ENCODE data around the gene WDR90.

WDR90 gene

DNA sequence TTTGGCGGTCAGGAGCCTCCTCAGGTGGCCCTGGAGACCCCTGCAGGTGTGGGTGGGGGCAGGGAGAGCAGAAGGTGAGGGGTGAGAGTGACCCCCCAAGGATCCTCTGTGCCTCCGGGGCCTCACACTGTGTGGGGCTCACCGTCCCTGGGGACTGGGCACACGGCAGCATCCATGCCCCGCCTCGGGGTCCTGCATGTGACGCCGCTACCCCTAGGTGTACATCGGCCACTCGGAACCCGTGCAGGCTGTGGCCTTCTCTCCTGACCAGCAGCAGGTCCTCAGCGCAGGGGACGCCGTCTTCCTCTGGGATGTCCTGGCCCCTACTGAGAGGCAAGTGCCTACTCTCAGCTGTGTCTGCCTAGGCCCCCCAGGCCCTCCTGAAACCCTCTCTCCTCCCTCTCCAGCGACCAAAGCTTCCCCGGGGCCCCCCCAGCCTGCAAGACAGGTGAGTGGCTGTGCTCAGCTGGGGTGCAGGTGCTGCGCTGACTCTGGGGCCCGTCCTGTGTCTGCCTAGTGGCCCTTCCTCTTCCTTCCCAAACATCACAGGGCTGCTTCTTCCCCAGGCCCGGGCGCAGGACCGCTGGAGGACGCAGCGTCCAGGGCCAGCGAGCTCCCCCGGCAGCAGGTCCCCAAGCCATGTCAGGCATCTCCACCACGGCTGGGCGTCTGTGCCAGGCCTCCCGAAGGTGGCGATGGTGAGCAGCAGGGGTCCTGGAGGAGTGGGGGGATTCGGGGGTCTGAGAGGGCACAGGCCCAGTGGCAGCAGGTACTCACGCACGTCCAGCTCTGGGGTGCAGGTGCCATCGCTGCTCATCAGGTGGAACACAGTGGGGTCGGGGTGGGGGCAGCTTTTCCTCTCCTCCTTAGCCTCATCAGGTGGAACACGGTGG lies 9.8 kb downstream of the WDR90 start:
- in situ Hi-C loops (cut with MboI; ENCODE audit: low sequenced_read_pairs), result no loop called here

DNA sequence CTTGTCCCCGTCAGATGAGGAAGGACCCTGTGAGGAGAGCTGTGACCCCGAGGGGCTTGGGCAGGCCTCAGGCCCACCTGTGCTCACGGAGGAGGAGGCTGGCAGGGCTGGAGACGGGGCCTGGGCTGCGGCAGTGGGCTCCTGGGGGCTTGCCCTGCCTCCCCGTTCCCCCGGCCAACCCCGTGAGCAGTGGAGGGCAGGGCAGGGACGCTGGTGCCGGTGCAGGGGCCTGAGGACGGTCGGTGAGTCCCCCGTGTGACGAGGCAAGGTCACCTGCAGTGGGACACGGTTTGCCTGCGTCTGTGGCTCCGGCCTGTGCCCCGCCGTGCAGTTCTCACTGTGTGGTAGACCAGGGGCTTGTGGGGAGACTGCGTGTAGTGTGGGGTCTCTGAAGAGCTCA lies 10.5 kb downstream of the WDR90 start:
- in situ Hi-C loops (cut with MboI; ENCODE audit: low sequenced_read_pairs), result no loop called here

GRCh38 chr16:660132-660458 lies 10.9 kb downstream of the WDR90 start:
- in situ Hi-C loops (cut with MboI; ENCODE audit: low sequenced_read_pairs), result no loop called here

GRCh38 chr16:660459-661183 lies 11.5 kb downstream of the WDR90 start:
- in situ Hi-C loops (cut with MboI; ENCODE audit: low sequenced_read_pairs), result no loop called here

GRCh38 chr16:661184-661821 lies 12.1 kb downstream of the WDR90 start:
- in situ Hi-C loops (cut with MboI; ENCODE audit: low sequenced_read_pairs), result no loop called here

GRCh38 chr16:662095-662494 lies 12.9 kb downstream of the WDR90 start:
- in situ Hi-C loops (cut with MboI; ENCODE audit: low sequenced_read_pairs), result no loop called here

DNA sequence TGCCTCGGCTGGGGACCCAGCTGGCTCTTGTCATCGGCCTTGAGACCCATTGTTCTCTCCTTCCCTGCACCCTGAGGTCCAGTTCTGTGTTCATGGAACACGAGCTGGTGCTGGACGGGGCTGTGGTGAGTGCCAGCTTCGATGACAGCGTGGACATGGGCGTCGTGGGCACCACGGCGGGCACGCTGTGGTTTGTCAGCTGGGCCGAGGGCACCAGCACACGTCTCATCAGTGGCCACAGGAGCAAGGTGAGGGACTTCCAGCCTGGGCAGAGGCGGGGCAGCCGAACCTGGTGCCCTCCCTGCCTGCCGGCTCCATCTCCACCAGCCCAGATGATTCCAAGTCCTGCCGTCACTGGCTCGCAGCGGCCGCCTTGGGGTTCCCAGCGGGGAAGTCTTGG lies 13.4 kb downstream of the WDR90 start:
- in situ Hi-C loops (cut with MboI; ENCODE audit: low sequenced_read_pairs), result no loop called here

DNA sequence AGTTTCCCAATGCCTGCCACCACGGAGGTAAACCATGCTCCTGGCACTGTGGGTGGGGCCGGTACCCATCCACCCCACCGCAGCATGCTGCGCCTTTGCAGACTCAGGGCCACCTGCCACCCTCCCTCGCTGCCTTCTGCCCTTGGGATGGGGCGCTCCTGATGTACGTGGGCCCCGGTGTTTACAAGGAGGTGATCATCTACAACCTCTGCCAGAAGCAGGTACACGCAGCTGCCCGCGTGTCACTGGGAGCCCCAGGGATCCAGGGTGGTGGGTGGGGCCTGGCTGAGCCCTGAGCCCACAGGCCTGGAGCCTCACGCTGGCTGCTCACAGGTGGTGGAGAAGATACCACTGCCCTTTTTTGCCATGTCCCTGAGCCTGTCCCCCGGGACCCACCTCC lies 17.4 kb downstream of the WDR90 start:
- in situ Hi-C loops (cut with MboI; ENCODE audit: low sequenced_read_pairs), result no loop called here

- in situ Hi-C loops (cut with MboI; ENCODE audit: low sequenced_read_pairs), result no loop called here
Observed at GRCh38 chr16:667113-667779, 18.1 kb downstream of the WDR90 start.

- in situ Hi-C loops (cut with MboI; ENCODE audit: low sequenced_read_pairs), result no loop called here
Observed at GRCh38 chr16:667780-668518, 18.8 kb downstream of the WDR90 start, which contains the start of gene RHOT2. Gene RHOT2, plus strand, starts transcription at chr16:668132. Its CDS starts 68 bp downstream, at chr16:668200.

DNA sequence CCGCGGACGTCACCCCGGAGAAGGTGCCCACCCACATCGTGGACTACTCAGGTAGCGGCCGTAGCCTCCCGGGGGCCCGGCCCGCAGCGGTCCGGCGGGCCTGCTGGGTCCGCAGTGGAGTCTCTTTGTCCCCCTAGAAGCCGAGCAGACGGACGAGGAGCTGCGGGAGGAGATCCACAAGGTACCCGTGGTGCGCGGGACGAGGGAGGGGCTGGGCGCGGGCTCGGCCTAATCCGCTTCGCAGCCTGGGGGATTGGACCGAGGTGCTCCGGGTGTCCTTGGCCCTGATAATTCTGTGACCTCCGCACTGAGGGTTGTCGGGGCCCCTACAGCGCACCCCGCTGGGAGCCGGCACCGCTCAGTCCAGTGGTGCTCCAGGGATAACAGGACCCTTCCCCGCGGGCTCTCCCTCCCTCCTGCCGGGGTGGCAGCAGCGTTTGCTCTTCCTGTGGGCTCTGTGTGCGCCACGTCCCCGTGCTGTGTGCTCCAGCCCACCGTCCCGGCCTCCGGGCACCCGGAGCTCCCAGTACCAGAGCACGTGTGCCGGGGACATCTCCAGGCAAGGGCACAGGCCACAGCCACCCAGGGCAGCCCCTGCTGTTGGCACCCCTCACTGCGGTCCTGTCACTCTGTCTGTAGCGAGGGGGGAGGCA lies 19.5 kb downstream of the WDR90 start:
- in situ Hi-C loops (cut with MboI; ENCODE audit: low sequenced_read_pairs), result no loop called here

- in situ Hi-C loops (cut with MboI; ENCODE audit: low sequenced_read_pairs), result no loop called here
Observed at GRCh38 chr16:669666-670065, 20.5 kb downstream of the WDR90 start.

DNA sequence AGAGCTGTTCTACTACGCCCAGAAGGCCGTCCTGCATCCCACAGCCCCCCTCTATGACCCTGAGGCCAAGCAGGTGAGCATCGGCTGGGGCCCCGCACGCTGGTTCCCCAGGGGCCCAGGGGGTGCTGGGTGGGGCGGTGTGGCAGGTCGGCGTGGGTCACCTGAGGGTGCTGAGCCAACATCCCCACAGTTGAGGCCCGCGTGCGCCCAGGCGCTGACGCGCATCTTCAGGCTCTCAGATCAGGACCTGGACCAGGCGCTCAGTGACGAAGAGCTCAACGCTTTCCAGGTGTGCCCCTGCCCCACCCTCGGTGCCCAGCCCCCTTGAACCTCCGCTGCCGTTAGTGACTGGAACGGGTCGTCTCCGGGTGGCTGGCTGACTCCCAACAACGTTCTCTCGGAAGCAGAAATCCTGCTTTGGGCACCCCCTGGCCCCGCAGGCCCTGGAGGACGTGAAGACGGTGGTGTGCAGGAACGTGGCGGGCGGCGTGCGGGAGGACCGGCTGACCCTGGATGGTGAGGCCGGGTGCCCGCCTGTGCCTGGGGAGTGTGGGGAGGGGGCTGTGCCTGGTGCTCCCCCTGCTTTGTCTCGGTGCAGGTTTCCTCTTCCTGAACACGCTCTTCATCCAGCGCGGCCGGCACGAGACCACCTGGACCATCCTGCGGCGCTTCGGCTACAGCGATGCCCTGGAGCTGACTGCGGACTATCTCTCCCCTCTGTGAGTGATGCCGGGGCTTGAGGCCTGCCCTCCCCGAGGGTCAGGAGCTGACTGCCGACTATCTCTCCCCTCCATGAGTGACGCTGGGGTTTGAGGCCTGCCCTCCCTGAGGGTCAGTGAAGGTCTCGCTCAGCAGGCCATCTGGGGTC lies 21.6 kb downstream of the WDR90 start:
- in situ Hi-C loops (cut with MboI; ENCODE audit: low sequenced_read_pairs), result no loop called here

GRCh38 chr16:671353-672131 lies 22.4 kb downstream of the WDR90 start:
- in situ Hi-C loops (cut with MboI; ENCODE audit: low sequenced_read_pairs), result no loop called here

- in situ Hi-C loops (cut with MboI; ENCODE audit: low sequenced_read_pairs), result no loop called here
Observed at GRCh38 chr16:672371-672770, 23.2 kb downstream of the WDR90 start.

GRCh38 chr16:672851-673250 lies 23.7 kb downstream of the WDR90 start:
- in situ Hi-C loops (cut with MboI; ENCODE audit: low sequenced_read_pairs), result no loop called here

DNA sequence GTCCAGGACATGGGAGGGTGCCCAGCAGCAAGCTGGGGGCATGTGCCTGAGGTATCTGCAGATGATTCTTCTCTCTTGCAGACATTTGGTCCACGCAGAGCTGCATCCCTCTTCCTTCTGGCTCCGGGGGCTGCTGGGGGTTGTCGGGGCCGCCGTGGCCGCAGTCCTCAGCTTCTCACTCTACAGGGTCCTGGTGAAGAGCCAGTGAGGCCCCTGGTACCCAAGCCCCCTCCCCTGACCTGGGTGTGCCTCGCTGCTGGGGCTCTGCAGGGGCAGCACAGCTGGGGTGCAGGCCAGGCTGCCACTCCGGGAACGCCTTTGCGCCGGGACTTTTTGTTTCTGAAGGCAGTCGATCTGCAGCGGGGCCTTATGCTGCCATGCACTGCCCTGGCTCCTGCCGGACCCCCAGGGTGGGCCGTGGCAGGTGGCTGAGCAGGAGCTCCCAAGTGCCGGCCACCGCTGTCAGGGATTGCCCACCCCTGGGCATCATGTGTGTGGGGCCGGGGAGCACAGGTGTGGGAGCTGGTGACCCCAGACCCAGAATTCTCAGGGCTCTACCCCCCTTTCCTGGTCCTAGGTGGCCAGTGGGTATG lies 24.3 kb downstream of the WDR90 start:
- in situ Hi-C loops (cut with MboI; ENCODE audit: low sequenced_read_pairs), result no loop called here

Measured in HL-60/S4 treated with phorbol 12-myristate 13-acetate at 8.2 ng/mL for 4 days and 3 days (cell line).